GM23248 (cell line): ENCODE measurements around the gene MEIS2.

Experiments
- EZH2 ChIP-seq: fragments of 200-600 bp; sonication (generic); IDR thresholded peaks from 2 replicates; pipeline ENCODE4 v1.6.1; 2018; ENCODE audit warnings: antibody characterized with exemption, mild to moderate bottlenecking; ENCODE audit not compliant: insufficient read depth, poor library complexity, severe bottlenecking
- EZH2phosphoT487 ChIP-seq: fragments of 200-600 bp; sonication (generic); IDR thresholded peaks from 2 replicates; pipeline ENCODE4 v1.6.1; 2018; ENCODE audit warnings: antibody characterized with exemption, moderate library complexity, mild to moderate bottlenecking, low read depth; ENCODE audit not compliant: insufficient read depth

DNA sequence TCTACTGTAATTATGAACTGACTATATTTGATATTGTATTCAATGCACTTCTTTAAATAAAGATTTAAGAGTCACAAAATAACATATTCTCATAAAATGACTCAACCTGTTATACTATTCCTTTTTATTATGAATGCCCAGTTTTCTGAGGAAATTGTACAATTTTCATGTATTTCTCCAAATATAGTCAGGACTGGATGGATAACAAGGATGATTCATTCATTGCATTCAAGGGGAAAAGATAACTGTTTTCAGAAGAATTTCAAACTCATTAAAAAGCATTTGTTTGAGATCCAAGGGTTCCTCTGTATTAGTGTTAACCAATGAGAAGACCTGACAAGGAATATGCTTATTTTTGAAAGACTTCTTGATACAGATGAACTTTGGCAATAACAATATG, 163.7 kb downstream of the MEIS2 start:
- no peak for TF ChIP-seq EZH2phosphoT487
- no peak for TF ChIP-seq EZH2
